Hair follicular keratinocyte (primary cell): ENCODE measurements around the gene UHMK1. TPM values are rescaled to one million over a fixed set of nuclear protein-coding genes. Genes with fewer than 3 reads are reported as not detected.

Source experiments
- total RNA-seq: library from RNA; depleted of rRNA; stranded (reverse); fragments of >200 nt; gene quantifications from 2 replicates; pipeline ENCODE4 v1.2.3, GENCODE V29; 2015

Gene UHMK1, protein sequence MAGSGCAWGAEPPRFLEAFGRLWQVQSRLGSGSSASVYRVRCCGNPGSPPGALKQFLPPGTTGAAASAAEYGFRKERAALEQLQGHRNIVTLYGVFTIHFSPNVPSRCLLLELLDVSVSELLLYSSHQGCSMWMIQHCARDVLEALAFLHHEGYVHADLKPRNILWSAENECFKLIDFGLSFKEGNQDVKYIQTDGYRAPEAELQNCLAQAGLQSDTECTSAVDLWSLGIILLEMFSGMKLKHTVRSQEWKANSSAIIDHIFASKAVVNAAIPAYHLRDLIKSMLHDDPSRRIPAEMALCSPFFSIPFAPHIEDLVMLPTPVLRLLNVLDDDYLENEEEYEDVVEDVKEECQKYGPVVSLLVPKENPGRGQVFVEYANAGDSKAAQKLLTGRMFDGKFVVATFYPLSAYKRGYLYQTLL
- total RNA-seq: 35.0 and 40.8 TPM in 2 replicates

DNA sequence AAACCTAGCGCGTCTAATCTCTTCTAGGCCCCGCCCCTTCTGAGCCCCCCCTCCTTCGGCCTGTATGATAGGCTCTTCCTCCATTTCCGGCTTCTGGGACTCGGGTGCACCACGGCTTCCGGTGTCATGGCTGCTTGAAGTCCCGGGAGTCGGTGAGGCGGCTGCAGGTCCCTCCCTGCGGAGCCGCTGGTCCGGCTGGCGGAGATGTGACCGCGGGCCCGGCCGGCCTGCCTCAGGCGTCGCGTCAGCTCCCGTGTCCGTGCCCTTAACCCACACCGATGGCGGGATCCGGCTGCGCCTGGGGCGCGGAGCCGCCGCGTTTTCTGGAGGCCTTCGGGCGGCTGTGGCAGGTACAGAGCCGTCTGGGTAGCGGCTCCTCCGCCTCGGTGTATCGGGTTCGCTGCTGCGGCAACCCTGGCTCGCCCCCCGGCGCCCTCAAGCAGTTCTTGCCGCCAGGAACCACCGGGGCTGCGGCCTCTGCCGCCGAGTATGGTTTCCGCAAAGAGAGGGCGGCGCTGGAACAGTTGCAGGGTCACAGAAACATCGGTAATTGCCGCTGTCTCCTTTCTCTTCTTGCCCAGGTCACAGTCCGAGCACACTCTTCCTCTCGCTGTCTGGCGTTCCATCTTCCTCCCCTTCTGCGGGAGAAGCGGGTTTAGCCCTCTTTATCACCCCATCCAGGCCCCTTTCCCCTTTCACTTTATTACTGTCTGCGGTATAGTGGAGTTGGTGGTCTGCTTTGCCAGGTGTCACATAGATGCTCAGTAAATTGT lies at the start of gene UHMK1:
TSS of gene UHMK1 (plus strand) at position 96 of the 773 bp plus-strand sequence. CDS start at position 279, 183 bp downstream.

DNA sequence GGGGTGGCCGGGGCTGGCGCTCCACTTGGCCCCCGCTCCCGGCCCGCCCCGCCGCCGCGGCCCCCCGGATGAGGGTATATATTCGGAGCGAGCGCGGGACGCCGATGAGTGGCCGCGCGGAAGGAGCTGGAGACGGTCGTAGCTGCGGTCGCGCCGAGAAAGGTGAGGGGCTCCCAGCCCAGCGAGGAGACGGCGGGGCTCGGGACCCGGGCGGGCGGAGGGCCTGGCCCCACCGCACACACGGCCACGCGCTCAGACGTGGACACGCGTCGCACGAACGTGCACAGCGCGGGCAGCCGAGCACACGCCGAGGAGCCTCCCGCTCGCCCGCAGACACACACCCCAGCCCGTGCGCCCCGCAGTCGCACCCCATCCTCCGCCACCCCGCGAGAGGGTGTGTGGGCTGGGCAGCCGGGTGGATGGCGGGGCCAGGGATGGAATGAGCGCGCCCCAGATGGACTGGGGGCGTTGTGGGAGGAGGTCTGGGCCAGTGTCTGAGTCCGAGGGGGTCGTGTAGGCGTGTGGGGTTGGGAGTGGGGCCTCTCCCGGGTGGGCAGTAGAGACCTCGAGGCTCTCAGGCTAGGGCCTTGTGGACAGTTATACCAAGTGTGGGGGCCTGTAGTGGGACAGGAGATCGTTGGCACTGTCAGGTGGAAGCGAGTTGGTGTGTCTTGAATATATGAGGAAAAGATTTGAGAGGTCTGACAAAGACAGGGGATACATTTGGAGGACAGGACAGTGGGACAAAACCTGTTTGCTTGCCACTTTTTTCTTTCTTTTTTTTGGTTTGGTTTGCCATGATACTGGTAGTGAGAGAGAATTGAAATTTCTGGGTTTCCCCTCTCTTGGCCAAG lies 64.2 kb downstream of the UHMK1 start, which contains the start of gene UAP1:
TSS of gene UAP1 (plus strand) at position 107 of the 854 bp plus-strand sequence. CDS start 4,347 bp downstream, outside the sequence.

Other genes starting within 250 kb of the UHMK1 start
- not detected in 2 replicates for gene SPATA46, start 121.0 kb upstream of the UHMK1 start, total RNA-seq
- 0.08 and 0.34 TPM in 2 replicates for gene C1orf226, start 116.1 kb upstream of the UHMK1 start, total RNA-seq
- not detected in 2 replicates for gene SH2D1B, start 85.7 kb upstream of the UHMK1 start, total RNA-seq
- gene UAP1, start 63.9 kb downstream of the UHMK1 start, total RNA-seq: 151 and 160 TPM in 2 replicates
- 3.1 and 6.1 TPM in 2 replicates for gene DDR2, start 134.6 kb downstream of the UHMK1 start, total RNA-seq